ENCODE measurements around the gene TDRKH. TPM values are rescaled to one million over a fixed set of nuclear protein-coding genes. Genes with fewer than 3 reads are reported as not detected.

TDRKH gene
- total RNA-seq: 15.1 and 15.6 TPM in 2 replicates

- Mint-ChIP-seq H3K9me3 (no peaks in the 10 kb centered on the region), H3K4me1 (peaks cover 21% of the 10 kb centered on the region), H3K36me3 (ENCODE audit: low read depth) (peaks cover 9% of the 10 kb centered on the region), H3K27me3 (peaks cover 3% of the 10 kb centered on the region), H3K27ac (peak within 1 kb of the TSS; percentile 91), H3K4me3 (peak within 1 kb of the TSS; percentile 99)
- DNase-seq: peak; percentile 91
- CTCF ChIA-PET: interaction anchor here (1.0 to 1.5 kb wide), 2 partner anchors 13 to 196 kb away, joined by 3 read pairs; no protein-coding TSS in a partner anchor
- POLR2A ChIA-PET: interaction anchor here (0.6 to 2.4 kb wide), 6 partner anchors 9 to 850 kb away, joined by 3 to 33 read pairs (median 4); partner anchors contain the start of genes MRPL9, PSMD4 and SNX27
- TF ChIP-seq CTCF (IDR thresholded peaks at IDR 0.05): no peak
- intact Hi-C loops (cut with micrococcal nuclease): loop anchor here (1.0 to 5.0 kb wide), 6 partner anchors 27 to 463 kb away; partner anchors contain the start of genes C2CD4D, MRPL9, PI4KB and POGZ
- peak; percentile 93 for ATAC-seq (ENCODE audit: low read depth)
These were observed at the start of gene TDRKH for GRCh38 chr1:151790071-151790939. TDRKH (minus strand) TSS chr1:151790500; CDS start chr1:151783022, 7,478 bp downstream.

GRCh38 chr1:151839457-151840403 lies 49.4 kb upstream of the TDRKH start, which contains the start of gene C2CD4D:
C2CD4D (minus strand) TSS chr1:151839820; CDS start chr1:151838989, 831 bp downstream.
- peaks cover 52% of the 10 kb centered on the region for H3K4me1 Mint-ChIP-seq
- intact Hi-C loops (cut with micrococcal nuclease): loop anchor here (1.0 to 10.0 kb wide), 7 partner anchors 49 to 642 kb away; partner anchors contain the start of genes MRPL9, PIP5K1A, POGZ and TDRKH
- DNase-seq: peak; percentile 52
- peak within 1 kb of the TSS; percentile 81 for H3K4me3 Mint-ChIP-seq
- TF ChIP-seq CTCF (IDR thresholded peaks at IDR 0.05): no peak
- H3K27ac Mint-ChIP-seq: peak within 1 kb of the TSS; percentile 35
- H3K36me3 Mint-ChIP-seq (ENCODE audit: low read depth): no peaks in the 10 kb centered on the region
- H3K27me3 Mint-ChIP-seq: peaks cover 3% of the 10 kb centered on the region
- CTCF ChIA-PET: interaction anchor here (0.6 to 1.7 kb wide), 3 partner anchors 69 to 246 kb away, joined by 3 to 5 read pairs (median 3); partner anchors contain the start of gene THEM4
- ATAC-seq (ENCODE audit: low read depth): peak; percentile 55
- H3K9me3 Mint-ChIP-seq: no peaks in the 10 kb centered on the region
- POLR2A ChIA-PET: interaction anchor here (0.6 to 1.5 kb wide), 3 partner anchors 21 to 513 kb away, joined by 4 to 5 read pairs (median 4); no protein-coding TSS in a partner anchor

- peak overlapping the region; percentile 12 for H3K27ac Mint-ChIP-seq
- CTCF ChIA-PET: interaction anchor here (1.6 kb wide), 1 partner anchor 162 kb away, joined by 3 read pairs; no protein-coding TSS in a partner anchor
- H3K4me1 Mint-ChIP-seq: peaks cover 45% of the 10 kb centered on the region
- TF ChIP-seq CTCF (IDR thresholded peaks at IDR 0.05): no peak
- no peaks in the 10 kb centered on the region for H3K9me3 Mint-ChIP-seq
- ATAC-seq (ENCODE audit: low read depth) (no peak), DNase-seq (no peak)
- POLR2A ChIA-PET: interaction anchor here (1.5 kb wide), 1 partner anchor 22 kb away, joined by 4 read pairs; no protein-coding TSS in a partner anchor
- no peaks in the 10 kb centered on the region for H3K36me3 Mint-ChIP-seq (ENCODE audit: low read depth)
- intact Hi-C loops (cut with micrococcal nuclease): loop anchor here (1.0 to 10.0 kb wide), 7 partner anchors 48 to 642 kb away; partner anchors contain the start of genes MRPL9, PIP5K1A, POGZ and TDRKH
- H3K4me3 Mint-ChIP-seq: peak overlapping the region; percentile 81
- peaks cover 3% of the 10 kb centered on the region for H3K27me3 Mint-ChIP-seq
These were observed 48.7 kb upstream of the TDRKH start for GRCh38 chr1:151839082-151839412.

GRCh38 chr1:151838222-151839081 lies 48.2 kb upstream of the TDRKH start:
- intact Hi-C loops (cut with micrococcal nuclease): loop anchor here (1.0 to 10.0 kb wide), 7 partner anchors 48 to 641 kb away; partner anchors contain the start of genes MRPL9, PIP5K1A, POGZ and TDRKH
- ChIA-PET CTCF (interaction anchor here (1.6 kb wide), 1 partner anchor 163 kb away, joined by 3 read pairs; no protein-coding TSS in a partner anchor), POLR2A (no interaction called here)
- Mint-ChIP-seq H3K4me3 (peak overlapping the region; percentile 81), H3K27ac (peak overlapping the region; percentile 12), H3K27me3 (peaks cover 3% of the 10 kb centered on the region), H3K9me3 (no peaks in the 10 kb centered on the region), H3K4me1 (peaks cover 42% of the 10 kb centered on the region), H3K36me3 (ENCODE audit: low read depth) (no peaks in the 10 kb centered on the region)
- TF ChIP-seq CTCF (IDR thresholded peaks at IDR 0.05): no peak
- DNase-seq: peak; percentile 44
- ATAC-seq (ENCODE audit: low read depth): peak; percentile 49

Measured in activated B cell treated with CpG ODN at 0.5 μM for 24 hours (primary cell).